ENCODE measurements around the gene SLC25A29.

DNA sequence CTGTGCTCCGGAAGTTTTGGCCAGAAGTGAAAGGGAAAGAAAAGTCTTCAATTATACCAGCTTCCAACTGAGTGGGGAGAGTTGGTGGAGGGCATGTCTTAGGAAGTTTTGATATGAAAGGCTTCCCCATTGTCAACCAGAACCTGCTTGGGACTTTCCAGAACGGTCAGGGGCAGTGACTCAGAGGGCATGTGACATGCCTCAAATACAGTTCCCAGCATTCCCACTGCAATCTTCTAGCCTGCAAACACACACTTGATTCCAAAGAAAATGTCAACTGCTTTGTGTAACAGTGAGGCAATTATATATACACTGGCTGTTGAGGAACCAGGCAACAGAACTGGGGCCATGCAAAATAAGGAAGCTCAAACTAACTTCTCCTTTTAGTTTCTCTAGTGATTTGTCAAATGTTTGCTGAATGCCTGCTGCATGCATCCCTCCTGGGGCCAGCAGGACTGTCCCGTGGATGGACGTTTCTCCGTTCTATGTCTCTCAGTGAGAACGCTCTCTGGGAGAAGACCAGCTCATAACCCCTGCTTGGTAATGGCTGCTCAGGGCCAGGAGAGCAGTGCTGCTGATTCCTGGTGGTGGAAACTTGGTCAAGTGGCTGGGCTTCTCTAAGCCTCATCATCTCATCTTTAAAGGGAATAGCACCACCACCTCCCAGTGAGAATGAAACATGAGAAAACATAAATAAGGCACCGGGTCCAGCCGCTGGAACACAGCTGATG is 35.2 kb upstream of the SLC25A29 start:
- TF ChIP-seq, protein P1, sequence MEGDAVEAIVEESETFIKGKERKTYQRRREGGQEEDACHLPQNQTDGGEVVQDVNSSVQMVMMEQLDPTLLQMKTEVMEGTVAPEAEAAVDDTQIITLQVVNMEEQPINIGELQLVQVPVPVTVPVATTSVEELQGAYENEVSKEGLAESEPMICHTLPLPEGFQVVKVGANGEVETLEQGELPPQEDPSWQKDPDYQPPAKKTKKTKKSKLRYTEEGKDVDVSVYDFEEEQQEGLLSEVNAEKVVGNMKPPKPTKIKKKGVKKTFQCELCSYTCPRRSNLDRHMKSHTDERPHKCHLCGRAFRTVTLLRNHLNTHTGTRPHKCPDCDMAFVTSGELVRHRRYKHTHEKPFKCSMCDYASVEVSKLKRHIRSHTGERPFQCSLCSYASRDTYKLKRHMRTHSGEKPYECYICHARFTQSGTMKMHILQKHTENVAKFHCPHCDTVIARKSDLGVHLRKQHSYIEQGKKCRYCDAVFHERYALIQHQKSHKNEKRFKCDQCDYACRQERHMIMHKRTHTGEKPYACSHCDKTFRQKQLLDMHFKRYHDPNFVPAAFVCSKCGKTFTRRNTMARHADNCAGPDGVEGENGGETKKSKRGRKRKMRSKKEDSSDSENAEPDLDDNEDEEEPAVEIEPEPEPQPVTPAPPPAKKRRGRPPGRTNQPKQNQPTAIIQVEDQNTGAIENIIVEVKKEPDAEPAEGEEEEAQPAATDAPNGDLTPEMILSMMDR (IDR thresholded peaks at IDR 0.05; ENCODE audit: borderline replicate concordance, extremely low read depth, low read length, poor library complexity, severe bottlenecking) = no peak
- no peak for TF ChIP-seq EZH2 (IDR thresholded peaks at IDR 0.05; ENCODE audit: borderline replicate concordance, low read depth, low read length, severe bottlenecking)

All from DND-41 (cell line).